Retina (tissue), 1 donor: ENCODE measurements around the gene ETAA1.

ENCODE experiments used
- DNase-seq: peaks from one replicate; pipeline ENCODE4 v3.0.0-alpha.2; 2016

The ETAA1 gene

GRCh38 chr2:67438337-67438736 is 41.2 kb downstream of the ETAA1 start:
- no peak for DNase-seq

- DNase-seq: no peak
These were observed 48.6 kb downstream of the ETAA1 start for GRCh38 chr2:67445652-67446268.

GRCh38 chr2:67446491-67446911 is 49.4 kb downstream of the ETAA1 start:
- peak; percentile 36 for DNase-seq

GRCh38 chr2:67448648-67449047 is 51.5 kb downstream of the ETAA1 start:
- DNase-seq: no peak

GRCh38 chr2:67451086-67451832 is 54.1 kb downstream of the ETAA1 start:
- DNase-seq: no peak

- DNase-seq: no peak
These were observed 56.2 kb downstream of the ETAA1 start for GRCh38 chr2:67453310-67453709.

GRCh38 chr2:67455219-67456142 is 58.3 kb downstream of the ETAA1 start:
- no peak for DNase-seq

- DNase-seq: no peak
These were observed 59.3 kb downstream of the ETAA1 start for GRCh38 chr2:67456428-67456827.

GRCh38 chr2:67457699-67458098 is 60.6 kb downstream of the ETAA1 start:
- DNase-seq: no peak

- no peak for DNase-seq
These were observed 62.6 kb downstream of the ETAA1 start for GRCh38 chr2:67459761-67460160.
